GM12873 (cell line): Measurements from ENCODE around the gene TBC1D32.

Experiments used
- TF ChIP-seq, protein P1 (sequence below): IDR thresholded peaks from 2 replicates; pipeline ENCODE4 v1.5.1; 2012; ENCODE audit warnings: low read depth, mild to moderate bottlenecking, moderate library complexity, low read length, control low read depth; ENCODE audit not compliant: insufficient read depth; ENCODE audit errors: missing control alignments

Gene TBC1D32

GRCh38 chr6:121093928-121094327 is 240.4 kb downstream of the TBC1D32 start:
- TF ChIP-seq, protein P1, sequence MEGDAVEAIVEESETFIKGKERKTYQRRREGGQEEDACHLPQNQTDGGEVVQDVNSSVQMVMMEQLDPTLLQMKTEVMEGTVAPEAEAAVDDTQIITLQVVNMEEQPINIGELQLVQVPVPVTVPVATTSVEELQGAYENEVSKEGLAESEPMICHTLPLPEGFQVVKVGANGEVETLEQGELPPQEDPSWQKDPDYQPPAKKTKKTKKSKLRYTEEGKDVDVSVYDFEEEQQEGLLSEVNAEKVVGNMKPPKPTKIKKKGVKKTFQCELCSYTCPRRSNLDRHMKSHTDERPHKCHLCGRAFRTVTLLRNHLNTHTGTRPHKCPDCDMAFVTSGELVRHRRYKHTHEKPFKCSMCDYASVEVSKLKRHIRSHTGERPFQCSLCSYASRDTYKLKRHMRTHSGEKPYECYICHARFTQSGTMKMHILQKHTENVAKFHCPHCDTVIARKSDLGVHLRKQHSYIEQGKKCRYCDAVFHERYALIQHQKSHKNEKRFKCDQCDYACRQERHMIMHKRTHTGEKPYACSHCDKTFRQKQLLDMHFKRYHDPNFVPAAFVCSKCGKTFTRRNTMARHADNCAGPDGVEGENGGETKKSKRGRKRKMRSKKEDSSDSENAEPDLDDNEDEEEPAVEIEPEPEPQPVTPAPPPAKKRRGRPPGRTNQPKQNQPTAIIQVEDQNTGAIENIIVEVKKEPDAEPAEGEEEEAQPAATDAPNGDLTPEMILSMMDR, result no peak

GRCh38 chr6:121090492-121090891 is 243.8 kb downstream of the TBC1D32 start:
- TF ChIP-seq, protein P1, result no peak

DNA sequence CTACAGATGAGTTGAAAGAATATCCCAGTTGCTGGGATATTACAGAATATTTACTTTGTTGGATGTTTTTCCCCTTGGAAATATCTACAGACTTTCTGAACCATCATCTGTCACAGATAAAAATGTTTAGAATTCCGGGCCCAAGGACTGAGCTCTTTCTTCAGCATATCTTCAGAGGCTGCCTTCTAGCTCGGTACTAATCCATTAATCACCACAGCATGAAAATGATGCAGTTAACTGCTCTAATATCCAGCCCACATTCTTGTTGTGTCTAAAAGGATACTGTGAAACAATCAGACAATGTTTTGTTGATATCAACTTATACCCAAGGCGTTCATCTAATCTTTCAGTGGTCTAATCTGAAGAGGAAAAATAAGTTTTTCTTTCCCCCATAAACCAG is 247.4 kb downstream of the TBC1D32 start:
- TF ChIP-seq, protein P1, result no peak

GRCh38 chr6:121076119-121076518 is 258.2 kb downstream of the TBC1D32 start:
- TF ChIP-seq, protein P1, result no peak

DNA sequence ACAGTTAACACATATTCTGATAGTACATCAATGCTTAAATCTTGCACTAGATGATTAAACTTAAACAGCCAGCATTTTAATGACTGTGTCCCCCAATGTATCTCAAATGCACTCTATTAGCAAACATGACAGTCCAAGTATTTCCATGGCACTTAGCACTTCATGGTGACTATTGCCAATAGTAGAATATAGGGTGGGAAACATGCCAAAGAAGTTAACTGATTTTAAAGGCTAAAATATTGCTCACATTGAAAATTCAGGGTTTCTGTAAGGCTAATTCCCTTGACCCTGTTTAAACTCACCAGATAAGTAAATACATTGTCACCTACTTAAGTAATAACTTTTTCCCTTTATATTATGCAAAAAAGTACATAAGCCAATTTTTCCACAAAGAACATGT is 266.9 kb downstream of the TBC1D32 start:
- TF ChIP-seq, protein P1, result no peak

DNA sequence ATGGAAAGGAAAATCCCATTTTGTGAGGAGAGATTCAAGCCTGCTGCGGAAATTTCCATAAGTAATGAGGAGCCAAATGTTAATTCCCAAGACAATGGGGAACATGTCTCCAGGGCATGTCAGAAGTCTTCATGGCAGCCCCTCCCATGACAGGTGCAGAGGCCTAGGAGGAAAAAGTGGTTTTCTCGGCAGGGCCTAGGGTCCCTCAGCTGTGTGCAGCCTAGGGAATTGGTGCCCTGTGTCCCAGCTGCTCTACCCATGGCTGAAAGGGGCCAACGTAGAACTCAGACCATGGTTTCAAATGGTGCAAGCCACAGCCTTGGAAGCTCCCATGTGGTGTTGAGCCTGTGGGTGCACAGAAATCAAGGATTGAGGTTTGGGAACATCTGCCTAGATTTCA is 269.9 kb downstream of the TBC1D32 start:
- TF ChIP-seq, protein P1, result no peak

- TF ChIP-seq, protein P1, result peak; percentile 77
Observed at GRCh38 chr6:121055572-121056163, 278.6 kb downstream of the TBC1D32 start.
